ENCODE data around the gene SNIP1. TPM values are rescaled to one million over a fixed set of nuclear protein-coding genes. Genes with fewer than 3 reads are reported as not detected.

Gene SNIP1
- total RNA-seq, 1 experiment from 2014 or later = 21.0 TPM

- Mint-ChIP-seq H3K9me3 (ENCODE audit: low read depth, unreplicated experiment) (no peaks in the 10 kb centered on the region), H3K36me3 (ENCODE audit: insufficient read depth, unreplicated experiment) (peaks cover 51% of the 10 kb centered on the region), H3K4me1 (ENCODE audit: low read depth, unreplicated experiment) (no peaks in the 10 kb centered on the region), H3K27me3 (ENCODE audit: unreplicated experiment) (no peaks in the 10 kb centered on the region), H3K27ac (ENCODE audit: unreplicated experiment) (no peak overlapping the region), H3K4me3 (ENCODE audit: low read depth, unreplicated experiment) (no peak overlapping the region)
- BruUV-seq (replicated peaks) = no TSS peak
- CTCF ChIA-PET = no interaction called here
- DNase-seq = no peak
- intact Hi-C loops (cut with micrococcal nuclease; ENCODE audit: unreplicated experiment) = no loop called here
- TF ChIP-seq CTCF (IDR thresholded peaks at IDR 0.05; ENCODE audit: unreplicated experiment) = no peak
These were observed 16.6 kb upstream of the SNIP1 start for GRCh38 chr1:37570528-37571334.

GRCh38 chr1:37567023-37567422 lies 12.9 kb upstream of the SNIP1 start:
- no peak for TF ChIP-seq CTCF (IDR thresholded peaks at IDR 0.05; ENCODE audit: unreplicated experiment)
- no peak for DNase-seq
- no peaks in the 10 kb centered on the region for H3K4me1 Mint-ChIP-seq (ENCODE audit: low read depth, unreplicated experiment)
- H3K9me3 Mint-ChIP-seq (ENCODE audit: low read depth, unreplicated experiment) = no peaks in the 10 kb centered on the region
- H3K36me3 Mint-ChIP-seq (ENCODE audit: insufficient read depth, unreplicated experiment) = peaks cover 43% of the 10 kb centered on the region
- BruUV-seq (replicated peaks) = no TSS peak
- no peaks in the 10 kb centered on the region for H3K27me3 Mint-ChIP-seq (ENCODE audit: unreplicated experiment)
- no peak overlapping the region for H3K4me3 Mint-ChIP-seq (ENCODE audit: low read depth, unreplicated experiment)
- intact Hi-C loops (cut with micrococcal nuclease; ENCODE audit: unreplicated experiment) = no loop called here
- CTCF ChIA-PET = no interaction called here
- H3K27ac Mint-ChIP-seq (ENCODE audit: unreplicated experiment) = no peak overlapping the region

- H3K27ac Mint-ChIP-seq (ENCODE audit: unreplicated experiment) = no peak overlapping the region
- intact Hi-C loops (cut with micrococcal nuclease; ENCODE audit: unreplicated experiment) = no loop called here
- no peaks in the 10 kb centered on the region for H3K4me1 Mint-ChIP-seq (ENCODE audit: low read depth, unreplicated experiment)
- no TSS peak for BruUV-seq (replicated peaks)
- no peak for TF ChIP-seq CTCF (IDR thresholded peaks at IDR 0.05; ENCODE audit: unreplicated experiment)
- H3K4me3 Mint-ChIP-seq (ENCODE audit: low read depth, unreplicated experiment) = no peak overlapping the region
- no peaks in the 10 kb centered on the region for H3K27me3 Mint-ChIP-seq (ENCODE audit: unreplicated experiment)
- peaks cover 39% of the 10 kb centered on the region for H3K36me3 Mint-ChIP-seq (ENCODE audit: insufficient read depth, unreplicated experiment)
- DNase-seq = no peak
- H3K9me3 Mint-ChIP-seq (ENCODE audit: low read depth, unreplicated experiment) = no peaks in the 10 kb centered on the region
- CTCF ChIA-PET = interaction anchor here (1.6 kb wide), 1 partner anchor 8 kb away, joined by 3 read pairs; no protein-coding TSS in a partner anchor
These were observed 10.8 kb upstream of the SNIP1 start for GRCh38 chr1:37564892-37565291.

GRCh38 chr1:37562984-37563383 lies 8.9 kb upstream of the SNIP1 start:
- intact Hi-C loops (cut with micrococcal nuclease; ENCODE audit: unreplicated experiment) = no loop called here
- no peak for DNase-seq
- no peaks in the 10 kb centered on the region for H3K9me3 Mint-ChIP-seq (ENCODE audit: low read depth, unreplicated experiment)
- H3K27ac Mint-ChIP-seq (ENCODE audit: unreplicated experiment) = no peak overlapping the region
- H3K4me1 Mint-ChIP-seq (ENCODE audit: low read depth, unreplicated experiment) = no peaks in the 10 kb centered on the region
- no peak for TF ChIP-seq CTCF (IDR thresholded peaks at IDR 0.05; ENCODE audit: unreplicated experiment)
- BruUV-seq (replicated peaks) = no TSS peak
- CTCF ChIA-PET = interaction anchor here (1.6 kb wide), 1 partner anchor 10 kb away, joined by 3 read pairs; no protein-coding TSS in a partner anchor
- H3K36me3 Mint-ChIP-seq (ENCODE audit: insufficient read depth, unreplicated experiment) = peaks cover 25% of the 10 kb centered on the region
- no peak overlapping the region for H3K4me3 Mint-ChIP-seq (ENCODE audit: low read depth, unreplicated experiment)
- H3K27me3 Mint-ChIP-seq (ENCODE audit: unreplicated experiment) = no peaks in the 10 kb centered on the region

All from Calu3 (cell line).